Measurements from ENCODE around the gene DCLRE1B.
"Not testable (repeated sequence)": the region's sequence is repeated elsewhere in the genome, so short reads cannot be mapped to it uniquely, and the experiment has no call there.

The DCLRE1B gene

DNA sequence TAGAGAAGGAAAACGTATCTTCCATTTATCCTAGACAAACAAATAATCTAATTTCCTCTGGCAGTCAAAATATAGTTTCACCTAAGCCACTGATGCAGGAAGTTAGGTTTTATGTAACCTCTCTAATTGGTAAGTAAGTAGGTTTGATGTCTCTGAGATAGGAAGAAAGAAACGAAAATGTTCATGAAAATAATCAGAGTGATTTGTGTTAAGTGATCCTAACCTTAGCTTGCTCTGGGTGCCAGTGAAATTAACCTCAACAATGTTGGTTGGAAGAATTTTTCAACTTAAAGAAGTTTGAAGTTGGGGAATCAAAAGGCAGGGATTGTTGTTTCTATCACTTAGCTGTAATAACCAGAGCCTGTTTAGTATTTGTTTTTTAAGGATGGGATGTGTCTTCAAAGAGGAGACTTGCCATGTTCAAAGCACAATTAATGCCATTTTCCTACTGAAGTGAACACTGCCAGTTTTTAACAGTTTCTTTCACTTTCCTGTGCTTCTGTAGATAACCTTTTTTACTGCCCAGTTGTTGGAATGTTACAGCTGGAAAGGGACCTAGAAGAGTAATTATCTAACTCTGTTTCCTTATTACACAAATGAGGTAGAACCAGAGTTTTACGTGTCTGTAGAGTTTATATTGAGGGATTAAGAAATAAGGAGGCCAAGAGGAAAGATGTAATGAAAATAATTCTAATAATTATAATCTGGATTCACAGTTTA lies 42.4 kb downstream of the DCLRE1B start:
- no peak for TF ChIP-seq ZFX (IDR thresholded peaks at IDR 0.05; ENCODE audit: borderline replicate concordance)
- TF ChIP-seq, protein P1, sequence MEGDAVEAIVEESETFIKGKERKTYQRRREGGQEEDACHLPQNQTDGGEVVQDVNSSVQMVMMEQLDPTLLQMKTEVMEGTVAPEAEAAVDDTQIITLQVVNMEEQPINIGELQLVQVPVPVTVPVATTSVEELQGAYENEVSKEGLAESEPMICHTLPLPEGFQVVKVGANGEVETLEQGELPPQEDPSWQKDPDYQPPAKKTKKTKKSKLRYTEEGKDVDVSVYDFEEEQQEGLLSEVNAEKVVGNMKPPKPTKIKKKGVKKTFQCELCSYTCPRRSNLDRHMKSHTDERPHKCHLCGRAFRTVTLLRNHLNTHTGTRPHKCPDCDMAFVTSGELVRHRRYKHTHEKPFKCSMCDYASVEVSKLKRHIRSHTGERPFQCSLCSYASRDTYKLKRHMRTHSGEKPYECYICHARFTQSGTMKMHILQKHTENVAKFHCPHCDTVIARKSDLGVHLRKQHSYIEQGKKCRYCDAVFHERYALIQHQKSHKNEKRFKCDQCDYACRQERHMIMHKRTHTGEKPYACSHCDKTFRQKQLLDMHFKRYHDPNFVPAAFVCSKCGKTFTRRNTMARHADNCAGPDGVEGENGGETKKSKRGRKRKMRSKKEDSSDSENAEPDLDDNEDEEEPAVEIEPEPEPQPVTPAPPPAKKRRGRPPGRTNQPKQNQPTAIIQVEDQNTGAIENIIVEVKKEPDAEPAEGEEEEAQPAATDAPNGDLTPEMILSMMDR (IDR thresholded peaks at IDR 0.05): no peak
- H3K27ac ChIP-seq: no peak overlapping the region

DNA sequence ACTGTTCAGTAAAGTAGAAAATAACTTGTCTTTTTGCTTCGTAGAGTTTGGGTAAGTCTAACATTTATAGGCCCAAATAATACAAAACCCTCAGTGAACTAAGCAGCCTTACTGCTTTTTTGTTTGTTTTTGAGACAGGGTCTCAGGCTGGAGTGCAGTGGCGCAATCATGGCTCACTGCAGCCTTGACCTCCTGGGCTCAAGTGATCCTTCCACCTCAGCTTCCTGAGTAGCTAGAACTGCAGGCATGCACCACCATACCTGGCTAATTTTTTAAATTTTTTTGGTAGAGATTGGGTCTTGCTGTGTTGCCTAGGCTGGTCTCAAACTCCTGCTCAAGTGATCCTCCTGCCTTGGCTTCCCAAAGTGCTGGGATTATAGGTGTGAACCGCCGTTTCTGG lies 43.0 kb downstream of the DCLRE1B start:
- H3K27ac ChIP-seq: not testable (repeated sequence)

DNA sequence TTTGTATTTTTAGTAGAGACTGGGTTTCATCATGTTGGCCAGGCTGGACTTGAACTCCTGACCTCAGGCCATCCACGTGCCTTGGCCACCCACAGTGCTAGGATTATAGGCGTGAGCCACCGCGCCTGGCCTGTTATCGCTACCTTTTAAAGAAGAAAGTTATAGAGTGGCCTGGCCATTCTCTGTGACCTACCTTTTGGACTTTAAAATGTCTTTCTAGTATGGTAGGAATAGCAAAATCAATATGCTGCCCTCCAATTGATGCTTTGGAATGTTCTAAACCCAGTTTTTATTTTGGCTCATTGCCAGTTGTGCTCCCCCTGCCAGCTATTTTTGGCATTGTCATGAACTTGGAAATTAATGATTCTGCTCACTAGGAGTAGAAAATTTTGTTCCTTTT lies 43.9 kb downstream of the DCLRE1B start:
- TF ChIP-seq, protein P1 (IDR thresholded peaks at IDR 0.05): 0 out of 2 replicates have a peak, but pooled peaks have one; percentile 12
- no peak for TF ChIP-seq ZFX (IDR thresholded peaks at IDR 0.05; ENCODE audit: borderline replicate concordance)
- H3K27ac ChIP-seq: no peak overlapping the region

DNA sequence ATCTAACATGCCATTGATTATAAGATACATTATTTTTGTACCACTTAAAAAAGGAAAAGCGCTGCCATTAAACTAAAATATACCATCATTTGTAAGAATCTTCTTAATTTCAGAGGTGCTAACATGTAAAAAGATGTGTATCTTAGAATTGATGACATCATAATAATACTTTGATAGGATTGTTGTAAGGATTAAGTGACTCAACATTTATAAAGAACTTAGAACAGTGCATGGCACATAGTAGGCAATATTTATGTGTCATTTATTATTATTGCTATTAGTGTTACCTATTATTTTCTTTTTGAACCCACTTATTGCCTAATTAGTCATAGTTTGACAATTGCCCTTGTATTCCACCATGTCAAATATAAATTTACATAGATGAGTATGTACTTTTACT lies 45.8 kb downstream of the DCLRE1B start:
- TF ChIP-seq ZFX (IDR thresholded peaks at IDR 0.05; ENCODE audit: borderline replicate concordance): no peak
- TF ChIP-seq, protein P1 (IDR thresholded peaks at IDR 0.05): no peak
- H3K27ac ChIP-seq: no peak overlapping the region

DNA sequence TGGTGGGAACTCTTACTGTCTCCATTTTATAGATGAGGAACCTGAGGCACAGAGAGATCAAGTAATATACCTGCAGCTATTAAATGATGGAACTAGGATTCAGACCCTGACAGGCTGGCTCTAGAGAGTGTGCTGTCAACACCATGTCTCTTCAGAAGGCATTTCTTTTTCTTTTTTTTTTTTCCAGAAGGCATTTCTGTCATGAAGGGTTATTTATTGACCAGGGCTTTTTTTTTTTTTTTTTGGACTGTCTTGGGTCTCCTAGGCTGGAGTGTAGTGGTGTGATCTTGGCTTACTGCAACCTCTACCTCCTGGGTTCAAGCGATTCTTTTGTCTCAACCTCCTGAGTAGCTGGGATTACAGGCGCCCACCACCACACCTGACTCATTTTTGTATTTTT lies 46.6 kb downstream of the DCLRE1B start:
- no peak overlapping the region for H3K27ac ChIP-seq
- TF ChIP-seq ZFX (IDR thresholded peaks at IDR 0.05; ENCODE audit: borderline replicate concordance): no peak
- TF ChIP-seq, protein P1 (IDR thresholded peaks at IDR 0.05): no peak

DNA sequence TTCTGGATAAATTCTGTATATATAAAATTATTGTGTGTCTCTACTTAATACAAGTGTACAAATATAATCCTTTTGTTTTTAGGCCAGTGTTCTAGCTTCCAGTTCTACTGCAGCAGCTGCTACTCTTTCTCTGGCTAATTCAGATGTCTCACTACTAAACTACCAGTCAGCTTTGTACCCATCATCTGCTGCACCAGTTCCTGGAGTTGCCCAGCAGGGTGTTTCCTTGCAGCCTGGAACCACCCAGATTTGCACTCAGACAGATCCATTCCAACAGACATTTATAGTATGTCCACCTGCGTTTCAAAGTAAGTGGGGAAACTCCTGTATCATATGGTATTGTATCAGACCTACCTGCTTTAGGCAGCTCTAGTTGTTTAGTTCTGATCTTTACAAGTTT lies 52.9 kb downstream of the DCLRE1B start:
- TF ChIP-seq, protein P1 (IDR thresholded peaks at IDR 0.05): no peak
- TF ChIP-seq ZFX (IDR thresholded peaks at IDR 0.05; ENCODE audit: borderline replicate concordance): no peak

DNA sequence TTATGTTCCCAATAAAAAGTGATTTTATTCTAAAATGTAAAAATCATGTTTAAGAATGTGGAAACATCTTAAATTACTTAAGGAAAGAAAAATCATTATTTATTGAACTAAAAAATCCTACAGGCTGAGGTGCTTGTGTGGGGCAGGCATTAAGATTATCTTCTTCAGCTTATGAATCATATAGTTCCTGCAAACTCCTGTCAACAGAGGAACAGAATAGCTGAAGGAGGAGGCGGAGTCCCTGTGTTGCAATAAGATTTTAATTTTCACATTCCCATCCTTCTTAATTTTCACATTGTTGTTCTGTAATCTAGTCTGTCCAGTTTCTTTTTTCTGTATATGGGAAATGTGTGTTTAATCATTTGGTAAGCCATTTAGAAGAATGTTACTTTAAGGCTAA lies 53.6 kb downstream of the DCLRE1B start:
- H3K27ac ChIP-seq: no peak overlapping the region
- TF ChIP-seq, protein P1 (IDR thresholded peaks at IDR 0.05): no peak
- no peak for TF ChIP-seq ZFX (IDR thresholded peaks at IDR 0.05; ENCODE audit: borderline replicate concordance)

More for the DNA sequence above, 52.9 kb downstream of the DCLRE1B start:
- no peak overlapping the region for H3K27ac ChIP-seq

All from 22Rv1 (cell line).